OCI-LY1 (cell line): ENCODE measurements around the gene SMC5.

Source experiments
- H2AFZ ChIP-seq: fragments of 200-600 bp; sonication (generic), shearing (Covaris generic); 2 replicates; pipeline ENCODE4 v1.6.0; 2014; ENCODE audit warnings: antibody characterized with exemption, mild to moderate bottlenecking, low read length
- H3F3A ChIP-seq: fragments of 200-600 bp; sonication (generic), shearing (Covaris generic); 2 replicates; pipeline ENCODE4 v1.6.0; 2014; ENCODE audit warnings: mild to moderate bottlenecking, antibody characterized with exemption, low read length, moderate library complexity; ENCODE audit not compliant: insufficient read depth
- H3K27ac ChIP-seq: fragments of 200-600 bp; sonication (generic); 2 replicates; pipeline ENCODE4 v1.5.1; 2014; ENCODE audit warnings: low read length, mixed run types, mild to moderate bottlenecking, low read depth; ENCODE audit not compliant: poor library complexity, severe bottlenecking
- H3K27me3 ChIP-seq: fragments of 200-600 bp; sonication (generic); 2 replicates; pipeline ENCODE4 v1.6.0; 2014; ENCODE audit warnings: antibody characterized with exemption, mild to moderate bottlenecking, low read length, moderate library complexity; ENCODE audit not compliant: insufficient read depth
- H3K36me3 ChIP-seq: fragments of 200-600 bp; sonication (generic); 2 replicates; pipeline ENCODE4 v1.6.1; 2014; ENCODE audit warnings: mild to moderate bottlenecking, antibody characterized with exemption, low read length, moderate library complexity, mixed read lengths; ENCODE audit not compliant: insufficient read depth
- H3K4me1 ChIP-seq: fragments of 200-600 bp; sonication (generic); 2 replicates; pipeline ENCODE4 v1.5.1; 2014; ENCODE audit warnings: mild to moderate bottlenecking, low read length, moderate library complexity; ENCODE audit not compliant: insufficient read depth, severe bottlenecking
- H3K4me2 ChIP-seq: fragments of 200-600 bp; sonication (generic), shearing (Covaris generic); 2 replicates; pipeline ENCODE4 v1.6.1; 2014; ENCODE audit warnings: low read length
- H3K4me3 ChIP-seq: fragments of 200-600 bp; sonication (generic); 2 replicates; pipeline ENCODE4 v1.5.1; 2014; ENCODE audit warnings: low read length, low read depth, mild to moderate bottlenecking, mixed read lengths; ENCODE audit not compliant: poor library complexity, severe bottlenecking
- H3K79me2 ChIP-seq: fragments of 200-600 bp; shearing (Covaris generic); 2 replicates; pipeline ENCODE4 v1.6.1; 2016; ENCODE audit warnings: mixed run types, low read length, mixed read lengths; ENCODE audit not compliant: insufficient read depth
- H3K9ac ChIP-seq: fragments of 200-600 bp; sonication (generic), shearing (Covaris generic); 2 replicates; pipeline ENCODE4 v1.6.1; 2014; ENCODE audit warnings: mild to moderate bottlenecking, low read length, mixed read lengths
- H3K9me2 ChIP-seq: fragments of 200-600 bp; sonication (generic), shearing (Covaris generic); 2 replicates; pipeline ENCODE4 v1.6.1; 2014; ENCODE audit warnings: low read depth, mild to moderate bottlenecking, low read length, mixed read lengths
- H3K9me3 ChIP-seq: fragments of 200-600 bp; shearing (Covaris generic); 2 replicates; pipeline ENCODE4 v1.6.1; 2014; ENCODE audit warnings: low read length, mixed read lengths
- H4K20me1 ChIP-seq: fragments of 200-600 bp; sonication (generic), shearing (Covaris generic); 2 replicates; pipeline ENCODE4 v1.6.0; 2016; ENCODE audit warnings: mild to moderate bottlenecking, low read length; ENCODE audit not compliant: insufficient read depth
- EZH2 ChIP-seq: fragments of 200-600 bp; sonication (generic), shearing (Covaris generic); IDR thresholded peaks from 2 replicates; pipeline ENCODE4 v1.8.0; 2017; ENCODE audit warnings: borderline replicate concordance, mixed run types, mild to moderate bottlenecking, antibody characterized with exemption, low read length, moderate library complexity, mixed read lengths
- TF ChIP-seq, protein P1 (sequence below): fragments of 200-600 bp; sonication (generic), shearing (Covaris generic); IDR thresholded peaks from 2 replicates; pipeline ENCODE4 v1.5.1; 2017; ENCODE audit warnings: mild to moderate bottlenecking, antibody characterized with exemption, low read length, moderate library complexity, mixed read lengths

Gene SMC5

DNA sequence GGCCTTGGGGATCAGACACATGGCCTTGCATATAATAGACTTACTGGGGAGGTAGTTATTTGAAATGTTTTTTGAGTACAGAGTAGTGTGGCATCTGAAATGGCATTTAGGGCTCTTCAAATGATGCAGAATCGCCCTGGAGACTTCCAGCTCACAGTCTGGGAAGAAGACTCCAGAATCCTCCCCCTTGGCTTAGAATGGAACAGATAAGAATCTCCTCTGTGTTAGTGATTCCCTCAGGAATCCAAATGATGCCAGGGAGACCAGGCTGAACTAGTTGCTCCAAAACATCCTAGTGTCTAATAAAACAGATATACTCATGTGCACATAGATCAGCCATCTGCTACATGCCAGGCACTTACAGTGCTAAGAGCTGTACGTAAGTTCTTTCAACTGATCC is 38.6 kb upstream of the SMC5 start:
- Histone ChIP-seq H3K4me1 (no peaks in the 10 kb centered on the region), H4K20me1 (no peaks in the 10 kb centered on the region), H3K4me3 (no peak overlapping the region), H2AFZ (no peak overlapping the region), H3K27me3 (no peaks in the 10 kb centered on the region), H3K36me3 (no peaks in the 10 kb centered on the region), H3F3A (no peaks in the 10 kb centered on the region), H3K27ac (no peak overlapping the region), H3K9ac (no peak overlapping the region), H3K4me2 (no peak overlapping the region), H3K9me3 (no peaks in the 10 kb centered on the region), H3K9me2 (no peaks in the 10 kb centered on the region), H3K79me2 (no peaks in the 10 kb centered on the region)
- TF ChIP-seq, protein P1, sequence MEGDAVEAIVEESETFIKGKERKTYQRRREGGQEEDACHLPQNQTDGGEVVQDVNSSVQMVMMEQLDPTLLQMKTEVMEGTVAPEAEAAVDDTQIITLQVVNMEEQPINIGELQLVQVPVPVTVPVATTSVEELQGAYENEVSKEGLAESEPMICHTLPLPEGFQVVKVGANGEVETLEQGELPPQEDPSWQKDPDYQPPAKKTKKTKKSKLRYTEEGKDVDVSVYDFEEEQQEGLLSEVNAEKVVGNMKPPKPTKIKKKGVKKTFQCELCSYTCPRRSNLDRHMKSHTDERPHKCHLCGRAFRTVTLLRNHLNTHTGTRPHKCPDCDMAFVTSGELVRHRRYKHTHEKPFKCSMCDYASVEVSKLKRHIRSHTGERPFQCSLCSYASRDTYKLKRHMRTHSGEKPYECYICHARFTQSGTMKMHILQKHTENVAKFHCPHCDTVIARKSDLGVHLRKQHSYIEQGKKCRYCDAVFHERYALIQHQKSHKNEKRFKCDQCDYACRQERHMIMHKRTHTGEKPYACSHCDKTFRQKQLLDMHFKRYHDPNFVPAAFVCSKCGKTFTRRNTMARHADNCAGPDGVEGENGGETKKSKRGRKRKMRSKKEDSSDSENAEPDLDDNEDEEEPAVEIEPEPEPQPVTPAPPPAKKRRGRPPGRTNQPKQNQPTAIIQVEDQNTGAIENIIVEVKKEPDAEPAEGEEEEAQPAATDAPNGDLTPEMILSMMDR, result no peak
- TF ChIP-seq EZH2, result no peak

DNA sequence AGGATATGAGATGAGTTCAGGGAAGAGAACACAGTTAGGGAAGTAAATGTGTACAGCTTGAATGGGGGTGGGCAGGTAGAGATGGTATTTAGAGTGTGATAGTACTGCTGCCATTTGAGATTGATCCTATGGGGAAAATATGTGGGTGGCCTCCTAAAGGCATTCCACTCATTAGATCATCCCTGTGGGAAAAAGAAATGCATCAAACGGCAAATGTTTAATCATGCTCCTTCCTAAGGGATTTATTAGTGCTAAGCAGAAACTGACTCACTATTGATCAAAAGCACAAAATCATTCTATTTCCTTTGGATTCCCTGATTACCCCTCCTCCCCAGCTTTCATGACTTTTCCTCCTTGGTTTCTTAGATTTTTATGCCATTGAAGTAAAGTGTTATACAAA is 36.4 kb upstream of the SMC5 start:
- H3F3A ChIP-seq, result no peaks in the 10 kb centered on the region
- no peak overlapping the region for H3K4me2 ChIP-seq
- no peaks in the 10 kb centered on the region for H3K36me3 ChIP-seq
- no peak overlapping the region for H3K4me3 ChIP-seq
- H3K9me2 ChIP-seq, result no peaks in the 10 kb centered on the region
- H4K20me1 ChIP-seq, result no peaks in the 10 kb centered on the region
- no peaks in the 10 kb centered on the region for H3K4me1 ChIP-seq
- H3K9me3 ChIP-seq, result no peaks in the 10 kb centered on the region
- no peaks in the 10 kb centered on the region for H3K27me3 ChIP-seq
- H3K79me2 ChIP-seq, result no peaks in the 10 kb centered on the region
- H3K9ac ChIP-seq, result no peak overlapping the region
- TF ChIP-seq, protein P1, result no peak
- no peak for TF ChIP-seq EZH2
- no peak overlapping the region for H3K27ac ChIP-seq
- H2AFZ ChIP-seq, result no peak overlapping the region

- Histone ChIP-seq H3F3A (no peaks in the 10 kb centered on the region), H3K4me3 (no peak overlapping the region), H3K9ac (no peak overlapping the region), H3K9me3 (no peaks in the 10 kb centered on the region), H2AFZ (no peak overlapping the region), H3K36me3 (no peaks in the 10 kb centered on the region), H3K79me2 (no peaks in the 10 kb centered on the region), H4K20me1 (no peaks in the 10 kb centered on the region), H3K27ac (no peak overlapping the region), H3K4me1 (no peaks in the 10 kb centered on the region), H3K27me3 (no peaks in the 10 kb centered on the region), H3K4me2 (no peak overlapping the region), H3K9me2 (no peaks in the 10 kb centered on the region)
- TF ChIP-seq, protein P1, result no peak
- TF ChIP-seq EZH2, result no peak
Observed at GRCh38 chr9:70228118-70228517, 30.7 kb upstream of the SMC5 start.
